ENCODE measurements around the gene SDE2.
"Not testable (repeated sequence)": the region's sequence is repeated elsewhere in the genome, so short reads cannot be mapped to it uniquely, and the experiment has no call there.

Gene SDE2

GRCh38 chr1:226004396-226004795 is 5.3 kb upstream of the SDE2 start:
- no peak for DNase-seq

- DNase-seq: no peak
These were observed 4.5 kb upstream of the SDE2 start for GRCh38 chr1:226003502-226004170.

- DNase-seq: peak; percentile 97
These were observed 3.7 kb upstream of the SDE2 start for GRCh38 chr1:226002667-226003501.

- DNase-seq: peak; percentile 91
These were observed 3.0 kb upstream of the SDE2 start for GRCh38 chr1:226001963-226002666.

- no peak for DNase-seq
These were observed 1.9 kb upstream of the SDE2 start for GRCh38 chr1:226001088-226001487.

- DNase-seq: not testable (repeated sequence)
These were observed 1.4 kb upstream of the SDE2 start for GRCh38 chr1:226000493-226001081.

GRCh38 chr1:225999912-226000337 is 782 bp upstream of the SDE2 start:
- peak; percentile 51 for DNase-seq

- DNase-seq: peak; percentile 27
These were observed 450 bp downstream of the SDE2 start for GRCh38 chr1:225998560-225999226.

GRCh38 chr1:225996946-225997545 is 2.1 kb downstream of the SDE2 start:
- no peak for DNase-seq

- no peak for DNase-seq
These were observed 3.0 kb downstream of the SDE2 start for GRCh38 chr1:225995919-225996864.

GRCh38 chr1:225990705-225991464 is 8.3 kb downstream of the SDE2 start:
- DNase-seq: no peak

- peak; percentile 35 for DNase-seq
These were observed 11.4 kb downstream of the SDE2 start for GRCh38 chr1:225987491-225988316.

GRCh38 chr1:225981714-225982113 is 17.4 kb downstream of the SDE2 start:
- no peak for DNase-seq

GRCh38 chr1:225980005-225980836 is 18.9 kb downstream of the SDE2 start:
- peak; percentile 73 for DNase-seq

GRCh38 chr1:225979421-225979820 is 19.7 kb downstream of the SDE2 start:
- DNase-seq: no peak

GRCh38 chr1:225977937-225978748 is 21.0 kb downstream of the SDE2 start:
- no peak for DNase-seq

- not testable (repeated sequence) for DNase-seq
These were observed 24.0 kb downstream of the SDE2 start for GRCh38 chr1:225975146-225975545.
